Hepatocyte (in vitro differentiated cells): ENCODE measurements around the gene GADD45GIP1. TPM values are rescaled to one million over a fixed set of nuclear protein-coding genes. Genes with fewer than 3 reads are reported as not detected.
A peak's percentile ranks its signal among the peaks of the same experiment; 100 is the strongest.

Experiments
- DNase-seq: peaks from one replicate; pipeline ENCODE4 v3.0.0-alpha.2; 2016; ENCODE audit warnings: low spot score
- H2AFZ ChIP-seq: fragments of 200-600 bp; sonication (generic); 2 replicates; pipeline ENCODE4 v1.6.0; 2016; ENCODE audit warnings: antibody characterized with exemption, mild to moderate bottlenecking
- H3K27ac ChIP-seq: fragments of 200-600 bp; sonication (generic); 2 replicates; pipeline ENCODE4 v1.5.1; 2016; ENCODE audit warnings: mild to moderate bottlenecking
- H3K27me3 ChIP-seq: fragments of 200-600 bp; sonication (generic); 2 replicates; pipeline ENCODE4 v1.6.1; 2016
- H3K36me3 ChIP-seq: fragments of 200-600 bp; sonication (generic); replicated peaks from 2 replicates; pipeline ENCODE4 v1.5.1; 2016; ENCODE audit warnings: low read depth; ENCODE audit not compliant: insufficient read depth
- H3K4me1 ChIP-seq: fragments of 200-600 bp; sonication (generic); 2 replicates; pipeline ENCODE4 v1.5.1; 2016; ENCODE audit warnings: mild to moderate bottlenecking, moderate library complexity; ENCODE audit not compliant: insufficient read depth
- H3K4me2 ChIP-seq: fragments of 200-600 bp; sonication (generic); 2 replicates; pipeline ENCODE4 v1.6.0; 2016
- H3K4me3 ChIP-seq: fragments of 200-600 bp; sonication (generic); 2 replicates; pipeline ENCODE4 v1.5.1; 2016; ENCODE audit warnings: mild to moderate bottlenecking
- H3K79me2 ChIP-seq: fragments of 200-600 bp; sonication (generic); 2 replicates; pipeline ENCODE4 v1.6.0; 2017; ENCODE audit warnings: mild to moderate bottlenecking
- H3K9me2 ChIP-seq: fragments of 200-600 bp; sonication (generic); replicated peaks from 2 replicates; pipeline ENCODE4 v1.6.0; 2017; ENCODE audit warnings: mild to moderate bottlenecking; ENCODE audit not compliant: insufficient read depth
- H3K9me3 ChIP-seq: fragments of 200-600 bp; sonication (generic); 2 replicates; pipeline ENCODE4 v1.5.1; 2016; ENCODE audit warnings: low read depth, mild to moderate bottlenecking
- H4K20me1 ChIP-seq: fragments of 200-600 bp; sonication (generic); 2 replicates; pipeline ENCODE4 v1.6.0; 2016; ENCODE audit warnings: mild to moderate bottlenecking; ENCODE audit not compliant: insufficient read depth, poor library complexity, severe bottlenecking
- CTCF ChIP-seq: fragments of 200-600 bp; sonication (generic); IDR thresholded peaks from 2 replicates; pipeline ENCODE4 v1.5.1; 2016; ENCODE audit warnings: antibody characterized with exemption, mild to moderate bottlenecking; ENCODE audit not compliant: poor library complexity
- EZH2 ChIP-seq: fragments of 200-600 bp; sonication (generic); IDR thresholded peaks from 2 replicates; pipeline ENCODE4 v1.6.1; 2016; ENCODE audit warnings: antibody characterized with exemption, mild to moderate bottlenecking, borderline replicate concordance
- EZH2phosphoT487 ChIP-seq: fragments of 200-600 bp; sonication (generic); IDR thresholded peaks from one replicate; pipeline ENCODE4 v1.6.1; 2018; ENCODE audit warnings: antibody characterized with exemption, mild to moderate bottlenecking, low read depth, moderate library complexity; ENCODE audit not compliant: unreplicated experiment, severe bottlenecking
- WGBS: methylation state at CpG from one replicate; pipeline ENCODE4 v1.1.6; 2016; ENCODE audit warnings: low lambda C conversion rate; ENCODE audit errors: missing lambda C conversion rate; 5-methylcytosine and 5-hydroxymethylcytosine counted together
- polyA plus RNA-seq: library from polyadenylated mRNA; unstranded; fragments of >200 nt; fragmentation: Nextera tagmentation; extraction: Ambion mirVana; gene quantifications from 2 replicates; pipeline ENCODE4 v1.2.1, GENCODE V29; 2016
- total RNA-seq: library from RNA; depleted of rRNA; stranded (reverse); fragments of >200 nt; gene quantifications from 2 replicates; pipeline ENCODE4 v1.2.3, GENCODE V29; 2014

The GADD45GIP1 gene
- total and polyA plus RNA-seq, 2 experiments from 2014 or later, result 21.0 to 109 TPM

- H3K27ac ChIP-seq, result no peak overlapping the region
- H3K4me3 ChIP-seq, result no peak overlapping the region
- DNase-seq, result no peak
- no peaks in the 10 kb centered on the region for H3K9me2 ChIP-seq
- H3K27me3 ChIP-seq, result no peaks in the 10 kb centered on the region
- peaks cover 23% of the 10 kb centered on the region for H3K4me1 ChIP-seq
- peaks cover 28% of the 10 kb centered on the region for H4K20me1 ChIP-seq
- no peak for TF ChIP-seq EZH2
- no peak for TF ChIP-seq CTCF
- no peaks in the 10 kb centered on the region for H3K36me3 ChIP-seq
- H3K79me2 ChIP-seq, result peaks cover 50% of the 10 kb centered on the region
- no peak overlapping the region for H2AFZ ChIP-seq
- 92% methylated on average over 7 of the region's 7 CpGs for WGBS
- no peaks in the 10 kb centered on the region for H3K9me3 ChIP-seq
- H3K4me2 ChIP-seq, result no peak overlapping the region
These were observed 20.4 kb downstream of the GADD45GIP1 start for GRCh38 chr19:12936582-12936981.

GRCh38 chr19:12935071-12935470 is 22.0 kb downstream of the GADD45GIP1 start:
- Histone ChIP-seq H4K20me1 (peaks cover 15% of the 10 kb centered on the region), H3K4me1 (peaks cover 11% of the 10 kb centered on the region), H3K4me3 (no peak overlapping the region), H3K9me2 (no peaks in the 10 kb centered on the region), H3K27me3 (no peaks in the 10 kb centered on the region), H2AFZ (no peak overlapping the region), H3K27ac (no peak overlapping the region), H3K36me3 (no peaks in the 10 kb centered on the region), H3K4me2 (no peak overlapping the region), H3K9me3 (no peaks in the 10 kb centered on the region), H3K79me2 (peaks cover 43% of the 10 kb centered on the region)
- TF ChIP-seq EZH2phosphoT487 (no peak), EZH2 (no peak), CTCF (no peak)
- no peak for DNase-seq
- WGBS, result 95% methylated on average over 10 of the region's 10 CpGs

- H4K20me1 ChIP-seq, result peaks cover 3% of the 10 kb centered on the region
- H3K79me2 ChIP-seq, result peaks cover 27% of the 10 kb centered on the region
- peak; percentile 95 for DNase-seq
- TF ChIP-seq EZH2 (no peak), CTCF (no peak), EZH2phosphoT487 (no peak)
- no peaks in the 10 kb centered on the region for H3K9me2 ChIP-seq
- H3K9me3 ChIP-seq, result no peaks in the 10 kb centered on the region
- H3K4me3 ChIP-seq, result peak within 1 kb of the TSS; percentile 61
- no peaks in the 10 kb centered on the region for H3K27me3 ChIP-seq
- peak within 1 kb of the TSS; percentile 95 for H2AFZ ChIP-seq
- H3K4me2 ChIP-seq, result peak within 1 kb of the TSS; percentile 96
- WGBS, result 3% methylated on average over 46 of the region's 51 CpGs
- H3K27ac ChIP-seq, result peak within 1 kb of the TSS; percentile 78
- H3K36me3 ChIP-seq, result no peaks in the 10 kb centered on the region
- peaks cover 6% of the 10 kb centered on the region for H3K4me1 ChIP-seq
These were observed 23.5 kb downstream of the GADD45GIP1 start, which contains the start of gene FARSA for GRCh38 chr19:12933287-12934072. TSS of gene FARSA (minus strand) at chr19:12933711. CDS start at chr19:12933696, 15 bp downstream.
